ENCODE data around the gene SCAP.

The SCAP gene

DNA sequence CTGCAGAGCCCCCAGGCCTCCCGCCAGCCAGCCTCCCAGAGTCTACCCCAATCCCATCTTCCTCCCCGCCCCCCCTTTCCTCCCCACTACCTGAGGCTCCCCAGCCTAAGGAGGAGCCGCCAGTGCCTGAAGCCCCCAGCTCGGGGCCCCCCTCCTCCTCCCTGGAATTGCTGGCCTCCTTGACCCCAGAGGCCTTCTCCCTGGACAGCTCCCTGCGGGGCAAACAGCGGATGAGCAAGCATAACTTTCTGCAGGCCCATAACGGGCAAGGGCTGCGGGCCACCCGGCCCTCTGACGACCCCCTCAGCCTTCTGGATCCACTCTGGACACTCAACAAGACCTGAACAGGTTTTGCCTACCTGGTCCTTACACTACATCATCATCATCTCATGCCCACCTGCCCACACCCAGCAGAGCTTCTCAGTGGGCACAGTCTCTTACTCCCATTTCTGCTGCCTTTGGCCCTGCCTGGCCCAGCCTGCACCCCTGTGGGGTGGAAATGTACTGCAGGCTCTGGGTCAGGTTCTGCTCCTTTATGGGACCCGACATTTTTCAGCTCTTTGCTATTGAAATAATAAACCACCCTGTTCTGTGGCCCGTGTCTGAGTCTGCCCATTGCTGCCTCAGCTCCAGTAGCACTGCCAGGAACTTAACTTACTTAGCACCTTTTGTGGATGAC is 62.8 kb downstream of the SCAP start:
- DNase-seq = no peak

DNA sequence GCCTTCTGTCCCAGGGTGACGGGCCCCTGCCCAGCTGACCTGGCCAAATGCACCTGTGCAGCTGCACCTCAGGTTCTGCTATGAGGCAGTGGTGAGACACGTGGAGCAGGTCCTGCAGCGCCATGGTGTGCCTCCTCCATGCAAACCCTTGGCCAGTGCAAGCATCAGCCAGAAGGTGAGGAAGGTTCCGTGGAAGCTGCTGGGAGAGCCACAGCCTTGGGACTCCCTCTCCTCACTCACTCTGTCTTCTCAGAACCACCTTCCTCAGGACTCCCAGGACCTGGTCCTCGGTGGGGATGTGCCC is 63.3 kb downstream of the SCAP start:
- DNase-seq = no peak

DNA sequence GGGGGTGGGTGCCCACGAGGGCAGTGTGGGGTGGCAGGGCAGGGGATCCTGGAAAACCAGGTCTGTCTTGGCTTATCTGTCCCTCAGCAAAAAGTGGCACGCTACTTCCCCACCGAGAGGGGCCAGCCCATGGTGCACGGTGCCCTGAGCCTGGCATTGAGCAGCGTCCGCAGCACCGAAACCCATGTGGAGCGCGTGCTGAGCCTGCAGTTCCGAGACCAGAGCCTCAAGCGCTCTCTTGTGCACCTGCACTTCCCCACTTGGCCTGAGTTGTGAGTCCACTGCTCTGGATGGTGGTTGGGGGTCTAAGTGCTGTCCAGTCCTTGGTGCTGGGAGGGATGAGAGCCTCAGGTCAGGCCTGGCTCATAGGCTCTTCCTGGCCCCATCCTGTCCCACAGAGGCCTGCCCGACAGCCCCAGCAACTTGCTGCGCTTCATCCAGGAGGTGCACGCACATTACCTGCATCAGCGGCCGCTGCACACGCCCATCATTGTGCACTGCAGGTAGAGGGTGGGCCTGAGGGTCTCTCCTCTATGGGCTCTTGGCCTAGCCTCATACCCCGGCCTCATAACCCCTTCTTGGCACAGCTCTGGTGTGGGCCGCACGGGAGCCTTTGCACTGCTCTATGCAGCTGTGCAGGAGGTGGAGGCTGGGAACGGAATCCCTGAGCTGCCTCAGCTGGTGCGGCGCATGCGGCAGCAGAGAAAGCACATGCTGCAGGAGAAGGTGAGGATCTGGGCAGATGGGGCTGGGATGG is 63.9 kb downstream of the SCAP start:
- DNase-seq = no peak

GRCh38 chr3:47410801-47411646 is 64.7 kb downstream of the SCAP start:
- DNase-seq = no peak

GRCh38 chr3:47410417-47410720 is 65.4 kb downstream of the SCAP start:
- DNase-seq = no peak

- DNase-seq = no peak
Measured at GRCh38 chr3:47409688-47410416, 65.9 kb downstream of the SCAP start.

DNA sequence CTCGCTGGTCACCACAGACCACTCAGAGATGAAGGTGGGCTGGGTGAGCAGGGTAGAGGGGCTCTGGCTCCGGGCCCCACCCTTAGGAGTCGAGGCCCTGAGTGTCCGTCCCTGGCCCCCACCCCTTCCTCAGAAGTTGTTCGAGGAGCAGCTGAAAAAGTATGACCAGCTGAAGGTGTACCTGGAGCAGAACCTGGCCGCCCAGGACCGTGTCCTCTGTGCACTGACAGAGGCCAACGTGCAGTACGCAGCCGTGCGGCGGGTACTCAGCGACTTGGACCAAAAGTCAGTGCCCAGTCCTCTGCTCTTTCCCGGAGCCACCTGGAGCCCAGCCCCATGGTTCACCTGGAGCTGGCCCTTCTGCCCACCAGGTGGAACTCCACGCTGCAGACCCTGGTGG is 66.5 kb downstream of the SCAP start:
- DNase-seq = no peak

GRCh38 chr3:47408839-47409229 is 66.9 kb downstream of the SCAP start:
- DNase-seq = no peak

- no peak for DNase-seq
Measured at GRCh38 chr3:47407896-47408838, 67.6 kb downstream of the SCAP start.

DNA sequence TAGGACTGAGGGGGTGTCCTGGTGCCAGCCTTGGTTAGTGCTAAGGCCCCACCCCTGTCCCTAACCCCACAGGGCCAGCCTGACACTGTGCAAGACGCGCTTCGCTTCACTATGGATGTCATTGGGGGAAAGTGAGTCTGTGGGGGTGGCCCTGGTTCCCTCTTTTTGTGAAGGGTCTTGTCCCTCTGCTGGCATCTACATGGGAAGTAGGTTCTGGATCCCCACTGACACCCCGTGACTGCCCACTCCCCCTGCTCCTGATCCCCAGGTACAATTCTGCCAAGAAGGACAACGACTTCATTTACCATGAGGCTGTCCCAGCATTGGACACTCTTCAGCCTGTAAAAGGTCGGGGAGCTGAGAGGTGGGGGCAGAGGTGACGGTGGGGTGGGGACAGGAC is 68.5 kb downstream of the SCAP start:
- no peak for DNase-seq

DNA sequence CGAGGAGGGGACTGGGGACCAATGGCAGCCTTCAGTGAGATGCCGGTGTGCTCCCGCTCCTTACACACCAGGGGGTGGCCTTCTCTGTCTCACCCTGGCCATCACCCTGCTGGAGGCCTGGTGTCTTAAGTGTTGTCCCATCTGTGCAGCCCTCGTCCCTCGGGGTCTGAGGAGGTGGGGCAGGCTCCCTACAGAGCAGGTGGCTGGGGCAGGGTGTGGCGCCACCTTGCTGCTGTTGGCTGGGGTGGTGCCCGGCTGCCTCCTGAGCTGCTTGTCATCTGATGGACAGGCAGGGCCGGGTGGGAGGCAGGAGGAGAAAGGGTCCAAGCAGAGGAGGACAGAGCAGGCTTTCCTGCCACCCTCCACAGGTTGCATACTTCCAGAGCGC is 69.0 kb downstream of the SCAP start:
- DNase-seq = no peak

DNA sequence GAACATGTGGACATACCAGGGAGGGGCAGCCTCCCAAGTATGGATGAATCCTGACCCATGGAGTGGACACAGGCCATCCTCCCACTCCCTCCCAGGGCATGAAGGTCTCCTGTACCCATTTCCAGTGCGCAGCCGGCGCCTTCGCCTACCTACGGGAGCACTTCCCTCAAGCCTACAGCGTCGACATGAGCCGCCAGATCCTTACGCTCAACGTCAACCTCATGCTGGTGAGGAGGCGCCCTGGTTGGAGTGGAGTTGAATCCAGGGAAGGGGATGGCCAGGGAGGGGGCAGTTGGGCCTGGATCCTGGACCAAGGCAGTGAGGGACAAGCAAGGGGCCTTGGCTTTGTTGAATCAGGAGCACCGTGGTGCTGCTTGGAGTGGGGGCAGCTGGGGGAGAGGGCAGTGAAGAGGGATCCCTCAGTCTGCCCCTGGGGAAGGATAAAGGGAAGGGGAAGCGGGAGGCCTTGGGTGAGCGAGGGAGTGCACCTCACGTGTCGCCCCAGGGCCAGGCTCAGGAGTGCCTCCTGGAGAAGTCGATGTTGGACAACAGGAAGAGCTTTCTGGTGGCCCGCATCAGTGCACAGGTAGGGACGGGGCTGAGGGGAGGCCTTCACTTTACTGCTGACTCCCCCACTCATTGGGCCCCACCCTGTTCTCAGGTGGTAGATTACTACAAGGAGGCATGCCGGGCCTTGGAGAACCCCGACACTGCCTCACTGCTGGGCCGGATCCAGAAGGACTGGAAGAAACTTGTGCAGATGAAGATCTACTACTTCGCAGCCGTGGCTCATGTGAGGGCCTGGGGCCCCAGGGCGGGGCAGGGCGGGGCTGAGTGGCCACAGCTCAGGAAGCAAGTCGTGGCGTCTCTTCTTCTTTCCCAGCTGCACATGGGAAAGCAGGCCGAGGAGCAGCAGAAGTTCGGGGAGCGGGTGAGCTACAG is 69.7 kb downstream of the SCAP start:
- no peak for DNase-seq

DNA sequence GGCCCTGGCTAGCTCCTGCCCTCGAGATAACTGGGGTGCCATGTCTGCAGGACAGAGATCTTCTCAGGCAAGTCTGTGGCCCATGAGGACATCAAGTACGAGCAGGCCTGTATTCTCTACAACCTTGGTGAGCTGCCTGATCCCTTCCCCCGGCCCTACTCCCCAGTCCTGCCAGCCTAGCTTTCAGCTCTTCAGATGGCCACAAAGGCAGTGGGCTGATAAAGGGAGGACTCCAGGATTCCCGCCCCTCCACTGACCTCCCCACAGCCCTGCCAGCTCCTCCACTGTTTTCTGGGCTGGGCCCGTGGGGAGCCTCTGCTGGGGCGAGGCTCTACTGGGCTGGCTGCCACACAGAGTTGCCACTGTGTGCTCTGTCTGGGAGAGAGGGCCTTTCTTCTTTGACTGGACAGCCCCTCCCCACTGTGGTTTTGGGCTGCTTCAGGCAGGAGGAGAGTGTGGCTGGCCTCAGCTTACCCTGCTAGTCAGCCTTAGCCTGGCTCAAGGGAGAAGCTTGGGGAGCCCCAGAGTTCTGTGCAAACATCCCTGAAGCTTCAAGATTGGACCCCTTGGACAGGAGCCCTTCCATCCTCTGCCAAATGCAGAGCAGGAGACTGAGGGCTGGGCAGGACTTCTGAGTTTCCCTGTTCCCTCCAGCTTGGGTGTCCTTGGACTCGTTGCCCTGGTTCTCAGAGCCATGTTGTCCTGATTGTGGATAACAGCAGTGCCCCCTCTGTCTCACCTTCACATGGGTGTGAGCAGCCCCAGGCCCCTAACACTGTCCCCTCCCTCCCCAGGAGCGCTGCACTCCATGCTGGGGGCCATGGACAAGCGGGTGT is 70.6 kb downstream of the SCAP start:
- no peak for DNase-seq

GRCh38 chr3:47404431-47404876 is 71.3 kb downstream of the SCAP start:
- no peak for DNase-seq

- DNase-seq = no peak
Measured at GRCh38 chr3:47399531-47400270, 76.0 kb downstream of the SCAP start.

DNA sequence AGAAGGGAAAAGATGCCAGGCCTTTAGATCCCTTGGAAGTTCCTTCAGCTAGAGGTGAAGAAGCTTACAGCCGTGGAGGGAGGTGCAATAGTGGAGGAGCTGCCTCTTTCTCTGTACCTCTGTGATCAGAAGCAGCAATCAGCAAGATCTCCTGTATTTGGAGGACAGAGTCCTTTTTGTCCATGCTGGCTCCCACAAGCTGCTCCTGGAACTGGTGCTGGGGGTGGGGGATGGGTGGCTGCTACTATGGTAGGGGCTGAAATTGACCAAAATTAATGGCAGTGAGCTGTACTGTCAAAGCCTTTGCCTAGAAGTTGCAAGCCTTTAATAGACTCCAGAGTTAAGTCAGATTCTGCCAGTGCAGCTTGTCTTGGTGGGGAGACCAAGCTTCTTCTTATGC is 76.7 kb downstream of the SCAP start:
- no peak for DNase-seq

GRCh38 chr3:47398228-47398627 is 77.5 kb downstream of the SCAP start:
- no peak for DNase-seq

DNA sequence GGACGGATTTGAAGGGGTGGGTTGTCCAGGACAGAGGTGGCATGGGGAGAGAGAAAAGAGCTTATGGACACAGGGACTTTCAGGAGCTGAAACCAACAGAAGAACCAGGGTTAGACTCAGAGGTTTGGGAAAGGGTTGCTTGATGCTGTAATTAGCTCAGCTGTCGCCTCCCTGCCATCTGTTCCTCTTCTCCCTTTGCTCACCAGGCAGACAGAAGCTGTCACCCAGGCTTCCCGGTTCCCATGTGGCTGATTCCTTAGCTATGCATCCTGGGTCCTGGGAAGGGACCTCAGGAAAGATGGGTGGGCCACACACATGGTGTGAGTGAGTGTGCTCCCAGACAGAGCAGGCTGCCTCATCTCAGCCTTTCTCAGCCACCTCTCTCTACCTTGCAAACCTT is 80.9 kb downstream of the SCAP start:
- DNase-seq = no peak

DNA sequence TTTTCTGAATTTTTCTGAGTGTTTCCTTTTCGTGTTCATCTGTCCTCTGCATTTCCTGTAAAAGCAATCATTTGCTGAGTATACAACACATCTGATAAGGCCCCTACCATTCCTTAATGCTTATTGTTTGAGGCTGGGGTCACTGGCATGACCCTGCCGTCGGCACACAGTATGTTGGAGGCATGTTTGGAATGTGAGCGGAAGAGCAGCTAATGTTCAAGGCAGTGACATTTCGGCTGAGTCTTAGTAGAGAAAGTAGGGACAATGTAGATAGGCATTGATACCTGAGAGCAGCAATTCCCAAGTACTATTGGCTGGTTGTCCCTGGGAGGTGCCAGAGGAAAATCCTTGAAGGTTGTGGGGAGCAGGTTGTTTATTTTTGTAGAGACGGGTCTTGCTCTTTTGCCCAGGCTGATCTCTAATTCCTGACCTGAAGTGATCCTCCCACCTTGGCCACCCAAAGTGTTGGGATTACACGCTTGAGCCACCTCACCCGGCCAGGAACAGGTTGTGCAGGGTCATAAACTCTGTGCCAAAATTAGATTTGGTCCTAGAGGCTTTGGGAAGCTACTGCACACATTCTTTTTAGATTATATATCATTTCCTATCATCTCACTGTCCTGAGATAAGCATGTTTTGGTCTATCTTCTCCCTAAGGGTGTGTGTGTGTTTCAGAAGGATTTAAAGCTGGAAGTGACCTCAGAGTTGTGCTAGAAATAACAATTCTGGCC is 81.4 kb downstream of the SCAP start:
- DNase-seq = no peak

All from activated CD4-positive, alpha-beta T cell treated with anti-CD3 and anti-CD28 coated beads, Interleukin-2, amount 50 U/mL, for 1 hour (primary cell).